ENCODE data around the gene IDH3B.

IDH3B gene

GRCh38 chr20:2659547-2659946 is 4.5 kb downstream of the IDH3B start:
- H3K79me2 ChIP-seq (ENCODE audit: control insufficient read depth, insufficient read depth, low read length, poor library complexity), result no peaks in the 10 kb centered on the region
- no peak overlapping the region for H2BK120ac ChIP-seq (ENCODE audit: insufficient read depth, low read length, poor library complexity)
- H4K91ac ChIP-seq (ENCODE audit: low read depth, low read length), result no peak overlapping the region
- H2AFZ ChIP-seq (ENCODE audit: insufficient read depth, low read length, poor library complexity), result no peak overlapping the region
- no peak overlapping the region for H3K4me3 ChIP-seq (ENCODE audit: low read depth, low read length)
- H3K9ac ChIP-seq (ENCODE audit: low read length), result no peak overlapping the region
- no peak overlapping the region for H3K23ac ChIP-seq (ENCODE audit: low read length)
- no CpG with 5 or more reads among the region's 10 CpGs for WGBS (ENCODE audit: extremely low coverage, insufficient coverage, insufficient read length)
- H3K36me3 ChIP-seq (ENCODE audit: control insufficient read depth in 1 of 2, insufficient read depth in 2 of 2, low read length in 2 of 2), result peaks cover 52 to 68% of the 10 kb centered on the region in 2 experiments
- no peak overlapping the region for H4K12ac ChIP-seq (ENCODE audit: low read depth, low read length)
- H2BK5ac ChIP-seq (ENCODE audit: low read depth, low read length, poor library complexity), result no peak overlapping the region
- no peak overlapping the region for H3K4ac ChIP-seq (ENCODE audit: low read depth, low read length)
- no peak overlapping the region for H2BK12ac ChIP-seq (ENCODE audit: low read length)
- no peaks in the 10 kb centered on the region for H3K9me3 ChIP-seq (ENCODE audit: insufficient read depth, low read depth, low read length)
- no peak overlapping the region for H3K14ac ChIP-seq (ENCODE audit: low read length)
- DNase-seq, result no peak
- H3K27me3 ChIP-seq (ENCODE audit: insufficient read depth, low read length), result no peaks in the 10 kb centered on the region
- H3K79me1 ChIP-seq (ENCODE audit: low read length), result no peaks in the 10 kb centered on the region
- peaks cover 4% of the 10 kb centered on the region in 2 experiments for H3K4me1 ChIP-seq (ENCODE audit: control insufficient read depth in 1 of 2, insufficient read depth in 2 of 2, low read length in 2 of 2)
- H3K18ac ChIP-seq (ENCODE audit: low read length), result no peak overlapping the region
- H3K27ac ChIP-seq (ENCODE audit: low read depth, low read length), result no peak overlapping the region
- no peak overlapping the region for H4K8ac ChIP-seq (ENCODE audit: low read depth, low read length)
- H3K4me2 ChIP-seq (ENCODE audit: low read length), result no peak overlapping the region
- no peak overlapping the region for H2AK5ac ChIP-seq (ENCODE audit: low read length)

DNA sequence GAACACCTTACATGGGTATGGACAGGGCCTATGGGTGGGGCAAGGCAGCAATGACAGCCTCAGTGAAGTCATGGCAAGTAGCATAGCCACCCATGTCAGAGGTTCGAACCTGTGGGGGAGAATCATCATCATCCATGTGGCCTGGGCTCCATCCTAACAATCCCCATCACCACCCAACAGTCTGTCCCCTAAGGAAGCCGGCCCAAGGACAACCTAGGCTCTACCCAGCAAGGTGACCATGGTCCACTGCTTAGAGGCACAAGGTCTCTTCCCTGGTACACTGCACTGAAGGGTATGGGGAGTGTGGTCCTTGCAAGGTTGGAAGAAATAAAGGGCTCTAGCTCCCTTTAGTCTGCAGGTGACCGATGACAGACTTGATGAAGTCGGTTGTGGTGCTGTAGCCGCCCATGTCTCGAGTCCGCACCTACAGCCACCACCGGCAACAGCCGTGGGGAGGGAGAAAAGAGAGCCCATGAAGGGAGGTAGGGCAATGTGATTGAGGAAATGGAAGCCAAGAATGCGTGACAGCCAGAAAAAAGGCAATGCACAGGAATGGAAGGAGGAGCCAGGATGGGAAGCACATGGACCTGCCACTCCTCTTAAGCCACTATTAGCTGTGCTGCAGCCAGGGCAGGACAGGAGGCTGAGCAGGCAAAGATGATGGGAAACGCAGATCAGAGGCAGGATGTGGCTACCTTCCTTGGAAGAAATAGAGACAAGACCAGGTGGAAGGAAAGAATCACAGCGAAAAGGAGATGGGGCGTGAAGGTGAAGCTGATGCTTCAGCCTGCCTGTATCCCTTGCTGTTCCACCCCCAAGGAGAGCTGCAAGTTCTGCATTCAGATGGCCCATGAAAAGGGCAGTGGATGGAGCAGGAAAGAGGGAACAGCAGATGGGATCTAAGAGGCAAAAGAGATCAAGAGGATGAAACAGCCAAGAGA is 5.3 kb downstream of the IDH3B start:
- no peak overlapping the region for H3K14ac ChIP-seq (ENCODE audit: low read length)
- no peak overlapping the region for H4K12ac ChIP-seq (ENCODE audit: low read depth, low read length)
- H3K4me1 ChIP-seq (ENCODE audit: control insufficient read depth in 1 of 2, insufficient read depth in 2 of 2, low read length in 2 of 2), result peaks cover 4 to 10% of the 10 kb centered on the region in 2 experiments
- H3K4me2 ChIP-seq (ENCODE audit: low read length), result no peak overlapping the region
- H2BK12ac ChIP-seq (ENCODE audit: low read length), result no peak overlapping the region
- H3K36me3 ChIP-seq (ENCODE audit: control insufficient read depth in 1 of 2, insufficient read depth in 2 of 2, low read length in 2 of 2), result peaks cover 58 to 77% of the 10 kb centered on the region in 2 experiments
- no peaks in the 10 kb centered on the region for H3K9me3 ChIP-seq (ENCODE audit: insufficient read depth, low read depth, low read length)
- H2AFZ ChIP-seq (ENCODE audit: insufficient read depth, low read length, poor library complexity), result no peak overlapping the region
- H3K27me3 ChIP-seq (ENCODE audit: insufficient read depth, low read length), result no peaks in the 10 kb centered on the region
- no peak overlapping the region for H2BK5ac ChIP-seq (ENCODE audit: low read depth, low read length, poor library complexity)
- H4K91ac ChIP-seq (ENCODE audit: low read depth, low read length), result no peak overlapping the region
- H4K8ac ChIP-seq (ENCODE audit: low read depth, low read length), result no peak overlapping the region
- no peak for DNase-seq
- H2BK120ac ChIP-seq (ENCODE audit: insufficient read depth, low read length, poor library complexity), result no peak overlapping the region
- peaks cover 4% of the 10 kb centered on the region for H3K79me2 ChIP-seq (ENCODE audit: control insufficient read depth, insufficient read depth, low read length, poor library complexity)
- no peak overlapping the region for H3K23ac ChIP-seq (ENCODE audit: low read length)
- no CpG with 5 or more reads among the region's 13 CpGs for WGBS (ENCODE audit: extremely low coverage, insufficient coverage, insufficient read length)
- no peak overlapping the region for H3K4me3 ChIP-seq (ENCODE audit: low read depth, low read length)
- H3K27ac ChIP-seq (ENCODE audit: low read depth, low read length), result no peak overlapping the region
- no peak overlapping the region for H3K4ac ChIP-seq (ENCODE audit: low read depth, low read length)
- no peak overlapping the region for H2AK5ac ChIP-seq (ENCODE audit: low read length)
- no peaks in the 10 kb centered on the region for H3K79me1 ChIP-seq (ENCODE audit: low read length)
- no peak overlapping the region for H3K18ac ChIP-seq (ENCODE audit: low read length)
- H3K9ac ChIP-seq (ENCODE audit: low read length), result no peak overlapping the region

DNA sequence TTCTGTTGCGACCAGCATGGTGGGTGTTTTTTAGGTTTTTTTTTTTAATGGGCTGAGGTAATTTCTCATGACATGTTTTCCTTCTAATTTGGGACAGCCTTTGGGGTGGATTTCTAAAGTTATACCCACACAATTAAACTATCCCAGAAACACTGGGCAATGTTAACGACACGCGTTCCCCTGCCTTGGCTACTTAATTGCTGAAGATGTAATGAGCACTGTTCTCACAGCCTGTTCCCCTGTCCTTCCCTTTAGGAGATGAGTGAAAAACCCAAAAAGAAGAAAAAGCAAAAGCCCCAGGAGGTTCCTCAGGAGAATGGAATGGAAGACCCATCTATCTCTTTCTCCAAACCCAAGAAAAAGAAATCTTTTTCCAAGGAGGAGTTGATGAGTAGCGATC is 6.3 kb downstream of the IDH3B start:
- Histone ChIP-seq H3K4me2 (ENCODE audit: low read length) (no peak overlapping the region), H2BK120ac (ENCODE audit: insufficient read depth, low read length, poor library complexity) (no peak overlapping the region), H2BK12ac (ENCODE audit: low read length) (no peak overlapping the region), H4K12ac (ENCODE audit: low read depth, low read length) (no peak overlapping the region), H3K27ac (ENCODE audit: low read depth, low read length) (no peak overlapping the region), H2AK5ac (ENCODE audit: low read length) (no peak overlapping the region), H3K27me3 (ENCODE audit: insufficient read depth, low read length) (no peaks in the 10 kb centered on the region), H3K4me1 (ENCODE audit: control insufficient read depth in 1 of 2, insufficient read depth in 2 of 2, low read length in 2 of 2) (peaks cover 0 to 6% of the 10 kb centered on the region in 2 experiments), H3K18ac (ENCODE audit: low read length) (no peak overlapping the region), H3K36me3 (ENCODE audit: control insufficient read depth in 1 of 2, insufficient read depth in 2 of 2, low read length in 2 of 2) (peaks cover 61 to 77% of the 10 kb centered on the region in 2 experiments), H3K9ac (ENCODE audit: low read length) (no peak overlapping the region), H2BK5ac (ENCODE audit: low read depth, low read length, poor library complexity) (no peak overlapping the region), H3K23ac (ENCODE audit: low read length) (no peak overlapping the region), H2AFZ (ENCODE audit: insufficient read depth, low read length, poor library complexity) (no peak overlapping the region), H3K9me3 (ENCODE audit: insufficient read depth, low read depth, low read length) (no peaks in the 10 kb centered on the region), H4K91ac (ENCODE audit: low read depth, low read length) (no peak overlapping the region), H3K4me3 (ENCODE audit: low read depth, low read length) (no peak overlapping the region), H4K8ac (ENCODE audit: low read depth, low read length) (no peak overlapping the region), H3K14ac (ENCODE audit: low read length) (no peak overlapping the region), H3K79me2 (ENCODE audit: control insufficient read depth, insufficient read depth, low read length, poor library complexity) (peaks cover 12% of the 10 kb centered on the region), H3K79me1 (ENCODE audit: low read length) (peaks cover 4% of the 10 kb centered on the region), H3K4ac (ENCODE audit: low read depth, low read length) (no peak overlapping the region)
- no CpG with 5 or more reads among the region's 5 CpGs for WGBS (ENCODE audit: extremely low coverage, insufficient coverage, insufficient read length)
- no peak for DNase-seq

DNA sequence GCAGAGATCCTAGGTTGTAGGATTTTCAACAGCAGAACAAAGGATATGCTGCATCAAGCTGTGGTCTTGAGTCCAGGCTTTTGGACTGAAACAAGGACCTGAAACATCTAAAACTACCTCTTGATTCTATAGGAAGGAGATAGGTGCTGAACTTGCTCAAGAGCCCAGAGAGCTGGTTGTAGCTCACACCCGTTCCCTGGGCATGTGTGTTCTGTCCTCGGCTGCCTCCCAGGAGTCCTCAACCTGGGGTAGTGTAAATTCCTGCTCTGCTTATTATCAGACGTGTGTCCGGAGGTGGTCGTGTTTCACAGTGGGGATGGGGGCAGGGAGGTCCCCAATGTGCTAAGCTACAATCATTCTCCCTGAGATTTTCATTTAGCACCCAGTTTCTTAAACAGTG is 6.8 kb downstream of the IDH3B start:
- Histone ChIP-seq H2AFZ (ENCODE audit: insufficient read depth, low read length, poor library complexity) (no peak overlapping the region), H4K91ac (ENCODE audit: low read depth, low read length) (no peak overlapping the region), H4K12ac (ENCODE audit: low read depth, low read length) (no peak overlapping the region), H2AK5ac (ENCODE audit: low read length) (no peak overlapping the region), H3K23ac (ENCODE audit: low read length) (no peak overlapping the region), H3K27me3 (ENCODE audit: insufficient read depth, low read length) (no peaks in the 10 kb centered on the region), H3K4me3 (ENCODE audit: low read depth, low read length) (no peak overlapping the region), H3K4me2 (ENCODE audit: low read length) (no peak overlapping the region), H3K27ac (ENCODE audit: low read depth, low read length) (no peak overlapping the region), H3K79me1 (ENCODE audit: low read length) (peaks cover 6% of the 10 kb centered on the region), H3K9ac (ENCODE audit: low read length) (no peak overlapping the region), H3K79me2 (ENCODE audit: control insufficient read depth, insufficient read depth, low read length, poor library complexity) (peaks cover 15% of the 10 kb centered on the region), H3K18ac (ENCODE audit: low read length) (no peak overlapping the region), H3K36me3 (ENCODE audit: control insufficient read depth in 1 of 2, insufficient read depth in 2 of 2, low read length in 2 of 2) (peaks cover 61 to 77% of the 10 kb centered on the region in 2 experiments), H3K9me3 (ENCODE audit: insufficient read depth, low read depth, low read length) (no peaks in the 10 kb centered on the region), H2BK5ac (ENCODE audit: low read depth, low read length, poor library complexity) (no peak overlapping the region), H3K4ac (ENCODE audit: low read depth, low read length) (no peak overlapping the region), H3K14ac (ENCODE audit: low read length) (no peak overlapping the region), H4K8ac (ENCODE audit: low read depth, low read length) (no peak overlapping the region), H3K4me1 (ENCODE audit: control insufficient read depth in 1 of 2, insufficient read depth in 2 of 2, low read length in 2 of 2) (peaks cover 0 to 6% of the 10 kb centered on the region in 2 experiments), H2BK120ac (ENCODE audit: insufficient read depth, low read length, poor library complexity) (no peak overlapping the region), H2BK12ac (ENCODE audit: low read length) (no peak overlapping the region)
- DNase-seq, result no peak
- WGBS (ENCODE audit: extremely low coverage, insufficient coverage, insufficient read length), result no CpG with 5 or more reads among the region's 5 CpGs

All from trophoblast cell (in vitro differentiated cells and primary cell).